Esophagus squamous epithelium (tissue), 4 donors: ENCODE data around the gene RXFP3.

Experiments used
- CTCF ChIP-seq, 6 experiments: fragments of 450-650 bp in 4 of 6; fragments of 200-600 bp in 2 of 6; sonication (generic) in 2 of 6; IDR thresholded peaks; one replicate each; pipeline ENCODE4 v1.5.1; 2016 to 2019; ENCODE audit warnings: antibody characterized with exemption in 6 of 6, mild to moderate bottlenecking in 4 of 6, moderate library complexity in 4 of 6
- POLR2A ChIP-seq, 4 donors: fragments of 450-650 bp; IDR thresholded peaks; one replicate each; pipeline ENCODE4 v1.6.1; 2017; ENCODE audit warnings: antibody characterized with exemption in 4 of 4, mild to moderate bottlenecking in 4 of 4, moderate library complexity in 3 of 4

- TF ChIP-seq CTCF (IDR thresholded peaks at IDR 0.05) (no peak), POLR2A (IDR thresholded peaks at IDR 0.05) (no peak)
Measured at GRCh38 chr5:33888587-33888986, 47.6 kb upstream of the RXFP3 start.
